Esophagus squamous epithelium (tissue), 4 donors: ENCODE results near the gene CTNNA2.

Source experiments
- POLR2A ChIP-seq, 4 donors: fragments of 450-650 bp; IDR thresholded peaks; one replicate each; pipeline ENCODE4 v1.6.1; 2017; ENCODE audit warnings: antibody characterized with exemption in 4 of 4, mild to moderate bottlenecking in 4 of 4, moderate library complexity in 3 of 4
- TF ChIP-seq, protein P1 (sequence below), 6 experiments: fragments of 450-650 bp in 4 of 6; fragments of 200-600 bp in 2 of 6; sonication (generic) in 2 of 6; IDR thresholded peaks; one replicate each; pipeline ENCODE4 v1.5.1; 2016 to 2019; ENCODE audit warnings: antibody characterized with exemption in 6 of 6, mild to moderate bottlenecking in 4 of 6, moderate library complexity in 4 of 6

DNA sequence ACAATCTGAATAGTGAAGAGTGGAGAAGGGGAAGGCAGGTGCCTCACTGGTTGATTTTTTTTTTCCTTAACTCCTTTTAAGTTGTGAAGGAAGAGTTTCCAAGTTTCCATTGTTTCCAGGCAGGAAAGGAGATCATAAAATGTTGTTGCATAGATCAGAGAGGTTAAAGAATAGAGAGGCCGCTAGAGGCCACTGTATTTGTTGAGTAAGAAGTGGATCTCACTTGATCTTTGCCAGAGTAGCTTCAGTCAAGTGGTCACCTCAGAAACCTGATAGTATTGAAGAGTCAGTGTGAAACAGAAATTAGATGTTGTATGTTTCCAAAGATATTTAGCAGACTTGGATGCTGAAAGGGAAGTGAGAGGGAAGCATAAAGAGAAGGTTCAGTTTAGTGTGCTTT lies 17.6 kb downstream of the CTNNA2 start:
- TF ChIP-seq, protein P1, sequence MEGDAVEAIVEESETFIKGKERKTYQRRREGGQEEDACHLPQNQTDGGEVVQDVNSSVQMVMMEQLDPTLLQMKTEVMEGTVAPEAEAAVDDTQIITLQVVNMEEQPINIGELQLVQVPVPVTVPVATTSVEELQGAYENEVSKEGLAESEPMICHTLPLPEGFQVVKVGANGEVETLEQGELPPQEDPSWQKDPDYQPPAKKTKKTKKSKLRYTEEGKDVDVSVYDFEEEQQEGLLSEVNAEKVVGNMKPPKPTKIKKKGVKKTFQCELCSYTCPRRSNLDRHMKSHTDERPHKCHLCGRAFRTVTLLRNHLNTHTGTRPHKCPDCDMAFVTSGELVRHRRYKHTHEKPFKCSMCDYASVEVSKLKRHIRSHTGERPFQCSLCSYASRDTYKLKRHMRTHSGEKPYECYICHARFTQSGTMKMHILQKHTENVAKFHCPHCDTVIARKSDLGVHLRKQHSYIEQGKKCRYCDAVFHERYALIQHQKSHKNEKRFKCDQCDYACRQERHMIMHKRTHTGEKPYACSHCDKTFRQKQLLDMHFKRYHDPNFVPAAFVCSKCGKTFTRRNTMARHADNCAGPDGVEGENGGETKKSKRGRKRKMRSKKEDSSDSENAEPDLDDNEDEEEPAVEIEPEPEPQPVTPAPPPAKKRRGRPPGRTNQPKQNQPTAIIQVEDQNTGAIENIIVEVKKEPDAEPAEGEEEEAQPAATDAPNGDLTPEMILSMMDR (IDR thresholded peaks at IDR 0.05) = no peak
- no peak for TF ChIP-seq POLR2A (IDR thresholded peaks at IDR 0.05)
